ENCODE results near the gene FILIP1L. TPM values are rescaled to one million over a fixed set of nuclear protein-coding genes. Genes with fewer than 3 reads are reported as not detected.

Gene FILIP1L
- total RNA-seq, 2 experiments from 2014 or later = 0.24 TPM; not detected in 1

- Mint-ChIP-seq H3K4me3 (no peak overlapping the region), H3K9me3 (peaks cover 7% of the 10 kb centered on the region), H3K4me1 (ENCODE audit: low read depth) (no peaks in the 10 kb centered on the region), H3K27ac (no peak overlapping the region), H3K36me3 (ENCODE audit: low read depth) (peaks cover 11% of the 10 kb centered on the region), H3K27me3 (ENCODE audit: low read depth) (no peaks in the 10 kb centered on the region)
- intact Hi-C loops (cut with micrococcal nuclease) = no loop called here
- no peak for DNase-seq
- CTCF ChIA-PET = interaction anchor here (1.4 kb wide), 1 partner anchor 9 kb away, joined by 5 read pairs; no protein-coding TSS in a partner anchor
Observed at GRCh38 chr3:99799422-99799821, 314.9 kb downstream of the FILIP1L start.

DNA sequence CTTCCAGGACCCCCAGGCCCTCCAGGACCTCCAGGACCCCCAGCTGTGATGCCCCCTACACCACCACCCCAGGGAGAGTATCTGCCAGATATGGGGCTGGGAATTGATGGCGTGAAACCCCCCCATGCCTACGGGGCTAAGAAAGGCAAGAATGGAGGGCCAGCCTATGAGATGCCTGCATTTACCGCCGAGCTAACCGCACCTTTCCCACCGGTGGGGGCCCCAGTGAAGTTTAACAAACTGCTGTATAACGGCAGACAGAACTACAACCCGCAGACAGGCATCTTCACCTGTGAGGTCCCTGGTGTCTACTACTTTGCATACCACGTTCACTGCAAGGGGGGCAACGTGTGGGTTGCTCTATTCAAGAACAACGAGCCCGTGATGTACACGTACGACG, 318.7 kb downstream of the FILIP1L start:
- CTCF ChIA-PET = no interaction called here
- Mint-ChIP-seq H3K4me3 (no peak overlapping the region), H3K36me3 (ENCODE audit: low read depth) (no peaks in the 10 kb centered on the region), H3K27ac (no peak overlapping the region), H3K9me3 (no peaks in the 10 kb centered on the region), H3K4me1 (ENCODE audit: low read depth) (no peaks in the 10 kb centered on the region), H3K27me3 (ENCODE audit: low read depth) (no peaks in the 10 kb centered on the region)
- DNase-seq = no peak
- intact Hi-C loops (cut with micrococcal nuclease) = no loop called here

- no peak overlapping the region for H3K4me3 Mint-ChIP-seq
- no peaks in the 10 kb centered on the region for H3K4me1 Mint-ChIP-seq (ENCODE audit: low read depth)
- no peaks in the 10 kb centered on the region for H3K27me3 Mint-ChIP-seq (ENCODE audit: low read depth)
- no peak overlapping the region for H3K27ac Mint-ChIP-seq
- no peak for DNase-seq
- H3K36me3 Mint-ChIP-seq (ENCODE audit: low read depth) = no peaks in the 10 kb centered on the region
- H3K9me3 Mint-ChIP-seq = no peaks in the 10 kb centered on the region
- CTCF ChIA-PET = no interaction called here
- intact Hi-C loops (cut with micrococcal nuclease) = no loop called here
Observed at GRCh38 chr3:99794485-99794884, 319.8 kb downstream of the FILIP1L start.

GRCh38 chr3:99789011-99789721, 325.1 kb downstream of the FILIP1L start:
- H3K4me3 Mint-ChIP-seq = no peak overlapping the region
- intact Hi-C loops (cut with micrococcal nuclease) = loop anchor here (1.0 kb wide), 1 partner anchor 766 kb away; no protein-coding TSS in a partner anchor
- peak; percentile 29 for DNase-seq
- H3K27me3 Mint-ChIP-seq (ENCODE audit: low read depth) = no peaks in the 10 kb centered on the region
- no peaks in the 10 kb centered on the region for H3K4me1 Mint-ChIP-seq (ENCODE audit: low read depth)
- H3K27ac Mint-ChIP-seq = no peak overlapping the region
- H3K36me3 Mint-ChIP-seq (ENCODE audit: low read depth) = no peaks in the 10 kb centered on the region
- no peaks in the 10 kb centered on the region for H3K9me3 Mint-ChIP-seq
- CTCF ChIA-PET = interaction anchor here (0.6 kb wide), 1 partner anchor 553 kb away, joined by 3 read pairs; no protein-coding TSS in a partner anchor

Small RNA genes within 50 kb of the gene (microRNA-seq; reads per million reads assigned to microRNA genes)
- not detected for gene MIR3921 (ENCODE audit: borderline microRNAs expressed, borderline replicate concordance)

Other genes with a start within 250 kb of the FILIP1L start
- gene TBC1D23, start 146.5 kb upstream of the FILIP1L start, total RNA-seq = 10 to 100 TPM; 14.1 to 15.8 TPM
- 10 to 100 TPM; 69.1 to 76.0 TPM for gene NIT2, start 220.3 kb upstream of the FILIP1L start, total RNA-seq